Measurements from ENCODE around the gene RIMKLA. TPM values are rescaled to one million over a fixed set of nuclear protein-coding genes. Genes with fewer than 3 reads are reported as not detected.

RIMKLA gene
- total and polyA plus RNA-seq, 2 of the 13 experiments (the other 11 are each of a cell fraction or from before 2014, with no cell fraction given), result 2.5 to 3.8 TPM

DNA sequence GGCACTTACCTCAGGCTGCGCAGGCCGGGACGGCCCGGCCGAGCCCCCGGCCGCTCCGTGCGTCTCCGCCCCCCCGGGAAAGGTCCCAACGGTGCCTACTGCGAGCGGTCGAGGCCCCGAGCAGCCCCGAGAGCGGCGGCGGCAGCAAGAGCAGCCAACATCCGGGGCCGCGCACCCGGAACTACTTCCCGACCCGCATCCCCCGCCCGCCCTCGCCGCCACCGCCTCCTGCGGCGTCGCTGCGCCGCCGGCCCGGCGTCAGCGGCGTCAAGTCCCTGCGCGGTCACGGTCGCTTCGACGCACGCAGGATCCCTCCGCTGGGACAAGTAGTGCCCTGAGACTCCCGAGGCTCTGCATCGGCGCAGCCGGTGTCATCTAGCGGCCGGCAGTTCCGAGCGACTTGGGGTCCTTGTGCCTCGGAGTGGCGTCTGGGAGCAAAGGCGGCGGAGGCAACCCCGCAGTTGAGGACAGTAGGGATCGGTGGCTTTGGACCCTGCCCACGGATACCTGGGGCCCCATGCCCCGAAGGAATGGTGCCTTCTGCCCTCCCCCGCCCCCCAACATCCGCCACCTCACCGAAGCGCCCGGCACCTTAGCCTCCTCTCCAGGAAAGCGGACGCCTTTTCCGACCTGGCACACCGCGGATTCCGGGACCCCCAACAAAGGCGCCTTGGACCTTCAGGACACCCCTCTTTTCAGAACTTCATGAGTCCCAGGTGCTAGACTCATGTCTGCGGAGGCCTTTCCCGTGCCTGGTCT lies 45.4 kb upstream of the RIMKLA start, which contains the start of gene FOXJ3 (continued):
- no peak for TF ChIP-seq KDM5A (IDR thresholded peaks at IDR 0.05; ENCODE audit: borderline replicate concordance, low read length)
- peak; percentile 98 for TF ChIP-seq TAF1 (CRISPR knock-in tag; IDR thresholded peaks at IDR 0.05)
- TF ChIP-seq, protein P1, sequence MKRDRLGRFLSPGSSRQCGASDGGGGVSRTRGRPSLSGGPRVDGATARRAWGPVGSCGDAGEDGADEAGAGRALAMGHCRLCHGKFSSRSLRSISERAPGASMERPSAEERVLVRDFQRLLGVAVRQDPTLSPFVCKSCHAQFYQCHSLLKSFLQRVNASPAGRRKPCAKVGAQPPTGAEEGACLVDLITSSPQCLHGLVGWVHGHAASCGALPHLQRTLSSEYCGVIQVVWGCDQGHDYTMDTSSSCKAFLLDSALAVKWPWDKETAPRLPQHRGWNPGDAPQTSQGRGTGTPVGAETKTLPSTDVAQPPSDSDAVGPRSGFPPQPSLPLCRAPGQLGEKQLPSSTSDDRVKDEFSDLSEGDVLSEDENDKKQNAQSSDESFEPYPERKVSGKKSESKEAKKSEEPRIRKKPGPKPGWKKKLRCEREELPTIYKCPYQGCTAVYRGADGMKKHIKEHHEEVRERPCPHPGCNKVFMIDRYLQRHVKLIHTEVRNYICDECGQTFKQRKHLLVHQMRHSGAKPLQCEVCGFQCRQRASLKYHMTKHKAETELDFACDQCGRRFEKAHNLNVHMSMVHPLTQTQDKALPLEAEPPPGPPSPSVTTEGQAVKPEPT (CRISPR knock-in tag; IDR thresholded peaks at IDR 0.05; ENCODE audit: low read depth), result no peak
- TF ChIP-seq ZNF296 (CRISPR knock-in tag; conservative IDR thresholded peaks at IDR 0.05), result no peak
- TF ChIP-seq ZNF678 (CRISPR knock-in tag; IDR thresholded peaks at IDR 0.05), result no peak
- peak; percentile 17 for TF ChIP-seq AGO2 (optimal IDR thresholded peaks at IDR 0.05; ENCODE audit: low read depth, low read length)
- no peak for TF ChIP-seq SNAI1 (CRISPR knock-in tag; IDR thresholded peaks at IDR 0.05; ENCODE audit: borderline replicate concordance)
- no peak for TF ChIP-seq PAWR (CRISPR knock-in tag; IDR thresholded peaks at IDR 0.05; ENCODE audit: borderline replicate concordance)
- TF ChIP-seq, protein P2, sequence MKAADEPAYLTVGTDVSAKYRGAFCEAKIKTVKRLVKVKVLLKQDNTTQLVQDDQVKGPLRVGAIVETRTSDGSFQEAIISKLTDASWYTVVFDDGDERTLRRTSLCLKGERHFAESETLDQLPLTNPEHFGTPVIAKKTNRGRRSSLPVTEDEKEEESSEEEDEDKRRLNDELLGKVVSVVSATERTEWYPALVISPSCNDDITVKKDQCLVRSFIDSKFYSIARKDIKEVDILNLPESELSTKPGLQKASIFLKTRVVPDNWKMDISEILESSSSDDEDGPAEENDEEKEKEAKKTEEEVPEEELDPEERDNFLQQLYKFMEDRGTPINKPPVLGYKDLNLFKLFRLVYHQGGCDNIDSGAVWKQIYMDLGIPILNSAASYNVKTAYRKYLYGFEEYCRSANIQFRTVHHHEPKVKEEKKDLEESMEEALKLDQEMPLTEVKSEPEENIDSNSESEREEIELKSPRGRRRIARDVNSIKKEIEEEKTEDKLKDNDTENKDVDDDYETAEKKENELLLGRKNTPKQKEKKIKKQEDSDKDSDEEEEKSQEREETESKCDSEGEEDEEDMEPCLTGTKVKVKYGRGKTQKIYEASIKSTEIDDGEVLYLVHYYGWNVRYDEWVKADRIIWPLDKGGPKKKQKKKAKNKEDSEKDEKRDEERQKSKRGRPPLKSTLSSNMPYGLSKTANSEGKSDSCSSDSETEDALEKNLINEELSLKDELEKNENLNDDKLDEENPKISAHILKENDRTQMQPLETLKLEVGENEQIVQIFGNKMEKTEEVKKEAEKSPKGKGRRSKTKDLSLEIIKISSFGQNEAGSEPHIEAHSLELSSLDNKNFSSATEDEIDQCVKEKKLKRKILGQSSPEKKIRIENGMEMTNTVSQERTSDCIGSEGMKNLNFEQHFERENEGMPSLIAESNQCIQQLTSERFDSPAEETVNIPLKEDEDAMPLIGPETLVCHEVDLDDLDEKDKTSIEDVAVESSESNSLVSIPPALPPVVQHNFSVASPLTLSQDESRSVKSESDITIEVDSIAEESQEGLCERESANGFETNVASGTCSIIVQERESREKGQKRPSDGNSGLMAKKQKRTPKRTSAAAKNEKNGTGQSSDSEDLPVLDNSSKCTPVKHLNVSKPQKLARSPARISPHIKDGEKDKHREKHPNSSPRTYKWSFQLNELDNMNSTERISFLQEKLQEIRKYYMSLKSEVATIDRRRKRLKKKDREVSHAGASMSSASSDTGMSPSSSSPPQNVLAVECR (CRISPR knock-in tag; IDR thresholded peaks at IDR 0.05; ENCODE audit: borderline replicate concordance), result peak; percentile 78; the same call in 1 of the 2 replicates
- TF ChIP-seq, protein P3, sequence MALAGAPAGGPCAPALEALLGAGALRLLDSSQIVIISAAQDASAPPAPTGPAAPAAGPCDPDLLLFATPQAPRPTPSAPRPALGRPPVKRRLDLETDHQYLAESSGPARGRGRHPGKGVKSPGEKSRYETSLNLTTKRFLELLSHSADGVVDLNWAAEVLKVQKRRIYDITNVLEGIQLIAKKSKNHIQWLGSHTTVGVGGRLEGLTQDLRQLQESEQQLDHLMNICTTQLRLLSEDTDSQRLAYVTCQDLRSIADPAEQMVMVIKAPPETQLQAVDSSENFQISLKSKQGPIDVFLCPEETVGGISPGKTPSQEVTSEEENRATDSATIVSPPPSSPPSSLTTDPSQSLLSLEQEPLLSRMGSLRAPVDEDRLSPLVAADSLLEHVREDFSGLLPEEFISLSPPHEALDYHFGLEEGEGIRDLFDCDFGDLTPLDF (CRISPR knock-in tag; IDR thresholded peaks at IDR 0.05), result peak; percentile 30; the same call in 1 of the 2 replicates
- no peak for TF ChIP-seq SNRNP70 (IDR thresholded peaks at IDR 0.05; ENCODE audit: low read depth, low read length)
- TF ChIP-seq ASH2L (IDR thresholded peaks at IDR 0.05; ENCODE audit: insufficient read length, low read depth, low read length), result peak; percentile 92
- TF ChIP-seq NAIF1 (CRISPR knock-in tag; IDR thresholded peaks at IDR 0.05; ENCODE audit: borderline replicate concordance), result peak; percentile 56; the same call in 1 of the 2 replicates
- TF ChIP-seq ERF (CRISPR knock-in tag; IDR thresholded peaks at IDR 0.05), result peak; percentile 95
- no peak for TF ChIP-seq RORA (CRISPR knock-in tag; IDR thresholded peaks at IDR 0.05)
- no peak for TF ChIP-seq DPF2 (CRISPR knock-in tag; IDR thresholded peaks at IDR 0.05; ENCODE audit: borderline replicate concordance, low read depth)
- TF ChIP-seq, protein P4, sequence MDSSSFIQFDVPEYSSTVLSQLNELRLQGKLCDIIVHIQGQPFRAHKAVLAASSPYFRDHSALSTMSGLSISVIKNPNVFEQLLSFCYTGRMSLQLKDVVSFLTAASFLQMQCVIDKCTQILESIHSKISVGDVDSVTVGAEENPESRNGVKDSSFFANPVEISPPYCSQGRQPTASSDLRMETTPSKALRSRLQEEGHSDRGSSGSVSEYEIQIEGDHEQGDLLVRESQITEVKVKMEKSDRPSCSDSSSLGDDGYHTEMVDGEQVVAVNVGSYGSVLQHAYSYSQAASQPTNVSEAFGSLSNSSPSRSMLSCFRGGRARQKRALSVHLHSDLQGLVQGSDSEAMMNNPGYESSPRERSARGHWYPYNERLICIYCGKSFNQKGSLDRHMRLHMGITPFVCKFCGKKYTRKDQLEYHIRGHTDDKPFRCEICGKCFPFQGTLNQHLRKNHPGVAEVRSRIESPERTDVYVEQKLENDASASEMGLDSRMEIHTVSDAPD (CRISPR knock-in tag; IDR thresholded peaks at IDR 0.05), result no peak
- no peak; the same call in 1 of the 2 replicates for TF ChIP-seq ZNF225 (CRISPR knock-in tag; IDR thresholded peaks at IDR 0.05)
- TF ChIP-seq FLYWCH1 (CRISPR knock-in tag; IDR thresholded peaks at IDR 0.05), result no peak; the same call in 1 of the 2 replicates
- no peak for TF ChIP-seq NPAS2 (CRISPR knock-in tag; IDR thresholded peaks at IDR 0.05; ENCODE audit: borderline replicate concordance)
- 0 out of 2 replicates have a peak, but pooled peaks have one; percentile 56 for TF ChIP-seq ZNF256 (CRISPR knock-in tag; conservative IDR thresholded peaks at IDR 0.05)

All from HepG2 (cell line).